ENCODE data around the gene MCTP2.

The MCTP2 gene, protein sequence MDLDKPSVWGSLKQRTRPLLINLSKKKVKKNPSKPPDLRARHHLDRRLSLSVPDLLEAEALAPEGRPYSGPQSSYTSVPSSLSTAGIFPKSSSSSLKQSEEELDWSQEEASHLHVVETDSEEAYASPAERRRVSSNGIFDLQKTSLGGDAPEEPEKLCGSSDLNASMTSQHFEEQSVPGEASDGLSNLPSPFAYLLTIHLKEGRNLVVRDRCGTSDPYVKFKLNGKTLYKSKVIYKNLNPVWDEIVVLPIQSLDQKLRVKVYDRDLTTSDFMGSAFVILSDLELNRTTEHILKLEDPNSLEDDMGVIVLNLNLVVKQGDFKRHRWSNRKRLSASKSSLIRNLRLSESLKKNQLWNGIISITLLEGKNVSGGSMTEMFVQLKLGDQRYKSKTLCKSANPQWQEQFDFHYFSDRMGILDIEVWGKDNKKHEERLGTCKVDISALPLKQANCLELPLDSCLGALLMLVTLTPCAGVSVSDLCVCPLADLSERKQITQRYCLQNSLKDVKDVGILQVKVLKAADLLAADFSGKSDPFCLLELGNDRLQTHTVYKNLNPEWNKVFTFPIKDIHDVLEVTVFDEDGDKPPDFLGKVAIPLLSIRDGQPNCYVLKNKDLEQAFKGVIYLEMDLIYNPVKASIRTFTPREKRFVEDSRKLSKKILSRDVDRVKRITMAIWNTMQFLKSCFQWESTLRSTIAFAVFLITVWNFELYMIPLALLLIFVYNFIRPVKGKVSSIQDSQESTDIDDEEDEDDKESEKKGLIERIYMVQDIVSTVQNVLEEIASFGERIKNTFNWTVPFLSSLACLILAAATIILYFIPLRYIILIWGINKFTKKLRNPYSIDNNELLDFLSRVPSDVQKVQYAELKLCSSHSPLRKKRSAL

DNA sequence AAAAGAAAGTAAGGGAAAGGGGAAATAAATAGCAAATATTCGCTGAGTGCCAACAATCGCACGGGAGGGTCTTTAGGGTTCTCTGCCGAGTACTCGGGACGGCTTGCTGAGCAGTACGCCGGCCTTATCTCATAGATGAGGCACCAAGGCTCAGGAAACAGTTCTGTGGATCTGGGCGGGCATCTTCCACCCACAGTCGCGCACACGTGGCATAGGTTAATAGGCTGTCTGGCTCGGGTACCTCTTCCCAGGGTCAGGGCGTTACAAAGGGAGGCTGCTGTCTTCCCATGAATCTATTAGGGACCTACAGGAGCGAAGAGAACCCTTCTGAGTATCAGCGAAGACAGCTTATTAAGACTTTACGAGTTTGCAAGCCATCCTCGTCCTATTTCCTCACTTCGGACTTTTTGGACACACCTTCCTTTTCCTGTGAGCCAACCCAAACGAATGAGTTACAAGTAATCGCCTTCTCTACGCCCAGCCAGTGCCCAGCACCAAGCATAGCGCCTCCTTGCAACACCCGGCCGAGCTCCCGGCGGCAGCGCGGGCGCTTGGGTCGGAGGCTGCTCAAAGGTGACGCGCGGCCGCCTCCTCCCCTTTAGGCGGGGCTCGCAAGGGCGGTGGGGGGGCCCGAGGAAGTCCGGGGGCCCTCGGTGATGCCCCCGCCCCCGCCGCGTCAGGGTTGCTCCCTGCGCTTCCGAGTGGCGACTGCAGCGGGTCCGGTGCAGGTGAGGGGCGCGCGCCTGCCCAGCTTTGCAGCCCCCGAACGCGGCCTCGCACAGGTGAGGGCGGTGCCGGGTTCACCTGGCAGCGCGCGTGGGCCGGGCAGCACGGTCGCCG, at the start of gene MCTP2:
Gene MCTP2, plus strand, starts transcription at position 679 of the 840 bp plus-strand sequence. CDS start 66,705 bp downstream, outside the sequence.
- peak; percentile 62 to 73 (median 68) for DNase-seq (ENCODE audit: low read depth in 3 of 3)

DNA sequence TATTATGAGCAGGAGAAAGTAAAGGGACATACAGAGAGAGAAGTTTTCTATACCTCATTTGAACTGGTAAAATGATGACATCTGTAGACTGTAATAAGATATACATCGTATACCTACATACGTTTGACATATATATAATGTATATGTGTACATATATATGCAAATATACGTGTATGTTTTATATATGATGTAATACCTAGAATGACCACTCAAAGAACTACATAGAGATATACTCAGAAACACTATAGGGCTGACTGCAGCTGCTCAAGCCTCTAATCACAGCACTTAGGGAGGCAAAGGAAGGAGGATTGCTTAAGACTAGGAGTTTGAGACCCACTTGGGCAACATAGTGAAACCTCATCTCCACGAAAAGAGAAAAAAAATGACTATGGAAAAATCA, 48.5 kb upstream of the MCTP2 start:
- no peak for DNase-seq (ENCODE audit: low read depth in 3 of 3)

DNA sequence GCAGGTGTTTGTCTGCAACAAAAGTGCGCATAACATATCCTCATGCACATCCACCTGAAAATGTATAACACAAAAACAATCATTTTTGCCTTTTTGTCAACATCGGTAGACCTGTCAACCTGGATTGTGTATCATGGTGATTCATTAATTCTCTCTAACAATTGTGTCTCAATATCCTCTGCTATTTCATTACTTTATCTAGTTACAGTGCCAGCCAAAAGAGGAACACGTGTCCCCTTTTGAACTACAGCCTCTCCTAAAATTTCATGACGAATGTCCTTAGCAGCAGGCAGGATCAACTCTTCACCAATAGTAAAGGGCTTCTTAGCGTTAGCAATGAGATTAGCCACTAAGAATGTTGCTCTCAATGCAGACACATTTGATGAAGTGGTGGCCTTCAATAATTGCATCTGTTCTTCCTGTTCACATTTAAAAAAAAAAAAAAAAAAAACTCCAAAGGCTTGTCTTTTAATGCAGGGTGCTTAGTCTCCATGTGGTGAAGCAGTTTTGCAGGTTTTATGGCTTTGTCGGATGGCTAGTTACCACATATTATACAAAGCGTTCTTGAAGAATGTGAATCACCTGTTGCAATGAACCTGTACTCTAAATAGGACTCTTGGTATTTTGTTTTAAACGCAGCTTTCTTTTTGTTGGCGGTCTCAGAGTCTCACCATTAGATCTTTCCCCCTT, 45.7 kb upstream of the MCTP2 start:
- no peak for DNase-seq (ENCODE audit: low read depth in 3 of 3)

DNA sequence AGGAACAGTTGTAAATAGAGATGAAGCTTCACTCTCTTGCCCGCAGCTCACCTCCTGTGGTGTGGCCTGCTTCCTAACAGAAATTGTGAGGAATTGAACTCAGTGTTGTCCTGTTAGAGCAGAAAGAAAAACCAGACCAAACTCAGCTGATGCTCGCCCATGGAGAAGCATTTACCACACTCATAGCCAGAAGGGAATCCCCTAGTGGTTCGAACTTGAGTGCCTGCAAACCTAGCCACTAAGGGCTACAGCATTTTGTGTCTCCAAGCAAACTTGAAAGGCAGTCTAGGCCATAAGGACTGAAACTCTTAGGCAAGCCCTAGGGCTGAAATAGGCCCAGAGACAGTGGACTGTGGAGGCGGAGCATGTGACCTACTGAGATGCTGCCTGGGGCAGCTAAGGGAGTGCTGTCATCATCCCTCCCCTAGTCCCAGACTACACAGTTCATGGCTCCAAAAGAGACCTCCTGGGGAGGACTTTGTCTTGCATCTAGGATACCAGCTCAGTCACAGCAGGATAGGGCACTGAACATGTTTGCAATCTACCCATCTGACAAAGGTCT, 44.5 kb upstream of the MCTP2 start:
- DNase-seq (ENCODE audit: low read depth in 3 of 3) = no peak

DNA sequence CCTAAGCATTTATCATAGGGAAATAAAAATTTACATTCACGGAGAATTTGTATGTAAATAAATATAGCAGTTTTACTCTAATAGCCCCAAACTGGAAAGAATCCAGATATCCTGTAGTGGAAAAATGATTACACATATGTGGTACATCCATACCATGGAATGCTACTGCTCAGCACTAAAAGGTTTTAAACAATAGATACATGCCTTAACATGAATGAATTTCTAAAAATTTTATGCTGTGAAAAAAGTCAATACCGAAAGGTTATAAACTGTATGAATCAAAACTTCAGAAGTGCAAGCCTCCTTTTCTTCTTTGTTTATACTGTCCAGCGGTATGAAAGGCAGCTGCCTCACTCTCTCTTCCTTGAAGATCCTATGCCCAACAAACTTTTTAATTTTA, 37.5 kb upstream of the MCTP2 start:
- DNase-seq (ENCODE audit: low read depth in 3 of 3) = no peak

DNA sequence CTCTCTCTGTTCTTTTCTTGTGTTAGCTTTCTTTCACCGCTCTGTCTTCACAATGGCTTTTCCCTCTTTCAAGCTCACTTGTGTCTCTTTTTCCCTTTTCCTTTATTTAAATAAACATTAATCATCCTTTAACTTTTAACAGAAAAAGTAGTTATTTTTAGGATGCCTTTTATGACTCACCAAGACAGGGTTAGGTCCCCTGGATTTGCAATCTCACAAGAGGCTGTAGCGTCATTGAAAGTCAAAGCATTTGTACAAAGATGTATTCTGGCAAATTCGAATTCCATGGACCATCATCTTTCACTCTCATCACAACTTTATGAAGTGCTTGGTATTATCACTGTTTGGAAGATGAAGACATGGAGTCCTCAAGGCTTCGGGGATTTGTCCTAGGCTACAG, 34.8 kb upstream of the MCTP2 start:
- DNase-seq (ENCODE audit: low read depth in 3 of 3) = no peak

DNA sequence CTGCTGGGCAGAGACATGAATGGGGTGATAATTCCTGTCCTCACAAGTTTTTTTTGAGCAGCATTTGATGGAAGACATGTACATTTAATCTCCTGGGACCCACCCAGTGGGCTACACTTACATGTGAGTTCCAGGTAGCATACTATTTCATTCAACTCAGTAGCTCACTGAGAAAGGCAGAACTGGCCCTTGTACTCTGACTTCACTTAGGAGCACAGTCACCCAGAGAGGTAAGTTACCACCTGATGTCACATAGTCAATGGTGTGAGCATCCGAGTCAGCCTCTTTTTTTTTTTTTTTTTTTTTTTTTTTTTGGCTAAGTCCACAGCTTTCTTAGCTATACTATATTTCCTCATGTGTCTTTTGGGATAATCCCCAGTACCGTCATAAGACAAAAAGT, 32.7 kb upstream of the MCTP2 start:
- DNase-seq (ENCODE audit: low read depth in 3 of 3) = no peak

DNA sequence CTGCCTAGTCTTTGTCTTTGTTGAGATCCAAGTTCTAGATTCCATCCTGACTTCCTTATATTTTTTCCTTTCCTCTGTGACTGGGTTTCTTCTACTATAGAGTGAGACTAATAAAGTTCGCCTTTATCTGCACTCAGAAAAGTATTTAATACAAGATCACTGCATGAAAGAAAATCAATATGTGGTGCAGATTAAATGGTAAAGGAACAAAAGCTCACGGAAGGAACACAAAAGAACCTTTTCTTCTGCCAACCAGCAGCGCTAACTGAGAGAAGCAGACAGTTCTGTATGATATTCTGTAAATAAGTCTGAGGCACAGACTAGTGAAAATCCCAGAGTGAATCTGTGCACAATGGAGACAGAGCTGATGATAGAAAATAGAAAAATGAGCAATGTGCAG, 31.6 kb upstream of the MCTP2 start:
- DNase-seq (ENCODE audit: low read depth in 3 of 3) = no peak

DNA sequence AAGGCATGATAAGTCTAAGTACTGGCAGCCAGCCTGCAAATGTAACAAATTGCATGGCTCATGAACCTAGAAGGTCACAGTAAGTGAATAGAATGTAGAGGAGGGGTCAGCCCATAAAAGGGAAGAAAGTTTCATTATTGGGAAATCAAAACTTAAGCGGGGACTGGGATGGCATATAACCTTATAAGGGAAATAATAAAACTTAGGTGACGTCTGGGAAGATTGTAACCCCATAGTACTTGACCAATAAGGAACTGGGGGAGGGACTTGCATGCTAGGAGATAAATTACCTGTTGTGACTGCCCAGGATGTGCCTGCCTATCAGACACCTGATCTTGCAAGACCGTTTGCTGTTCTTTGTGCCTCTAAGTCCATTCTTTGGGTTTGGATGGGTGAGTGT, 28.1 kb upstream of the MCTP2 start:
- DNase-seq (ENCODE audit: low read depth in 3 of 3) = no peak

DNA sequence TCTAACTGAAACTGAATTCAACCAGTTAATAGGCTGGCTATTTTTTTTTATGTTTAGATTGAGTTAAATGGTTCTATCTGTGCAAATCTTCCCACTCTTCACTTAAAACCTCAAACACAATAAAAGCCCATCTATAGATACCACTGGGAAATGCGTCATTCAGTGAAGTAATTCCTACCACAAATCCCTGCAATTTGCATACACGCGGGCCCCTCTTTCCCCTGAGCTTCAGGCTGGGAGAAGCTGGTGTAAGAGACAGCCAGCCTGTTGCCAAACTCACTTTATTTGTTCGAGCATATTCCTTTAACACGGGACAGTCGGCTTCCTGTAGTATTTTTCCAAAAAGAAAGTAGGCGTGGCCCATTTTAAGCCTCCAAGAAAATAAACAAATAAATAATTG, 26.0 kb upstream of the MCTP2 start:
- DNase-seq (ENCODE audit: low read depth in 3 of 3) = no peak

DNA sequence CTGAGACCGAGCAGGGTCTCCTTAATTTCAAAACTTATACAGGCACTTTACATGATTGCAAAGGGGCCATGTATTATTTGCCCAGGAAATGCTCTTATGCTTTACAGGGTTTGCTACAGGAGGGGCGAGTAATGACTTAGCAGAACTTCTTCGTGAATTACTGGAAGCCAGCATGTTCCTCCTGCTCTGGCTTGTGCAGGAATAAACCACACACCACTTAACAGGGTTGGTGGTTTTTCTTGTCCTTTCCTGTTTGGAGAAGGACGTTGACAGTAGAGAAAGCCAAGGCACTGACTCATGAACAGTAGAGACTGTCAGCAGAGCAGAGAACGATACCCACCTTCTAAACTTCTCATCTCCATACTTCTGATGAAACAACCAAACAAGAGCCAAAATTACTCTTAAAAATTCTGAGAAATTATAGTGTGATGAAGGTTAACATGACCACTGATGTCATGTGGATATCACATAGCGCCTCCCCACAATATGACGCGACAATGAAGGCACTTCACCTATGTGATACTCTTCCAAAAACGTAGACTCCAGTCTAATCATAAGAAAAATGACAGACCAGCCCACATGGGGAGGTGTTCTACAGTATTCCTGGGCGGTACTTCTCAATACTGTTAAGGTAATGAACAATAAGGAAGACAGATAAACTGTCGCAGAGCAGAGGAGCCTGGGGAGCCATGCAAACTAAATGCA, 24.7 kb upstream of the MCTP2 start:
- DNase-seq (ENCODE audit: low read depth in 3 of 3) = peak; percentile 20 to 28 (median 21)

DNA sequence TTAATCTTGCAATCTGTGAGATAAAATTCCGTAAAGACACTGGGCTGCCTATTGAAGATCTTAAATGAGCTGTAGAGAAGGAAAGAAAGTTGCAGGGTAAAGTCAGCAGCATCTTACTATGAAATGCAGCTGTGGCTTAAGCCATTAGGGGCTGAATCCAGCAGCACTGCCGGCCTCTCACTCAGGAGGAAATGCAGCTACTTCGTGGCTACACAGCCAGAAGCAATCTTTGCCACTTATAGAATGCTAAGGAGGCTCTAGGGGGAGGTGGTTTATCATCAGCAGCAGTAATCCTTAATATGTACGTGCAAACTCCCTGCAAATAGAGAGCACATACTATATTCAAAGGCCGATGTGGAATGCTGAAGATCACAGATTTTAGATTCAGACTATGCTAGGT, 19.1 kb upstream of the MCTP2 start:
- DNase-seq (ENCODE audit: low read depth in 3 of 3) = no peak

DNA sequence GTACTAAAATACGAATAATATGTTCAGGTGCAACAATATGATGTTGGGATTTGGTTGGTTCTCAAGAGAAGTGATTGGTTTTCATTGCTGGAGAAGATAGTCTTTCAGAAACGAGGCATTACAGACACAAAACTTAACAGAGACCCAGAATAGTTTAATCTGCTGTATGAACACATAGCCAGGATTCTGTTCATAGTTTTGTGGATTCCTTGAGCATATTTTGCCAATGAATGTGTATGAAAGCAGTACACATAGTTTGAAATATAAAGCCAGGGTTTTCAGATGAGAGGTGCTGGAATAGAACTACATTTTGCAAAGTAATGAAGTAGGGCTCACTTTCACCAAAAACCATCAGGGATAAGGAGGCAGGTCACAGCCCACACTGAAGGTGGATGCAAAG, 5.7 kb upstream of the MCTP2 start:
- DNase-seq (ENCODE audit: low read depth in 3 of 3) = no peak

DNA sequence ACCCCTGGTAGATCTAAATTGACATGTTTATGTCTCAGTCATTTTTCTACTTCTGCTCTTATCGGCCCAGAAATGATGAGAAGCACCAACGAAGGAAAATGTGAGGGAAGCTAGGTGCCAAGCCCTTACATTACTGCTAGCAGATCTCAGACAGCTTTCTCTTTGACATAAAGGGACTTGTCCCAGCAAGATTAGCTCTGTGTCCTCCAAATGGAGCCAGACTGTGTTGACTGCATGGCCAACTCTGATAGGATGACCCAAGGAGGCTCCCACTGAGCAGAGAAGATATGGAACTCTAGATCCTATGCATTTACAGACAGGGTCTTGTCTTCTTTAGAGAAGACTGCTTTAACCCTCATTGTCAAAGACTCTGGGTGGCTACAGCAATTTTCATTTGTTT, 2.8 kb upstream of the MCTP2 start:
- DNase-seq (ENCODE audit: low read depth in 3 of 3) = no peak

DNA sequence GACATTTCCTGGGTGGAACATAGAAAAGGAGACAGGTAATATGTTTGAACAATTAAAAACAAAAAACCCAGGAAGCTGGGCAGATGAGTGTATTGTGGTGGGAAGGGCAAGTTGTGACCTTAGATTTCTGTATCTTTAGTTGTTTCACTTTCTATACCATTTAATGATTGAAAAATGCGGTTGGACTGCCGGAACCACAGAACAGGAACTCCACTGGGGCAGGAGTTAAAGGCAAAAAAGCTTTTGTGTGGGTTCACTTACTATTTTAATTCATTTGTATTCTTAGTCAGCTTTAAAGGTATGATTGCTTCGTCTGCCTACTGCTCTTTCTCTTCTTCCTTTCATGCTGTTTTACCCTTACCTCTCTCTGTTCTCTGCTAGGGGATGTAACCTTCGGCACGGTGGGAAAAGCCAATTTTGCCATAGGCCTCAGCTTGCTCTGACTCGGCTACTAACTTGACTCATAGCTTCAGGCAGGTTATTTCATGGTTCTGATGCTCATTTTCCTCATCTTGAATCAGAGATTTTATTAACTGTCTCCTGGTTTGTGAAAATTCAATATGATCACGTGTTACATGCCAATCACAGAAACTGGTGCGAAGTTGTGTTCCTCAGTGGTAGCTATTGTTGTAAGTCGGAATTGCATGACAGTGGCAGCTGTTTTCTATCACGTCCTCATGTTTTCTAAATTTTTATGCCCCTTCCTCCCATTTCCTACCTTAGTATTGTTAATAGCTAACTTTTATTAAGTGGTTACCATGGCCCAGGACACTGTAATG, 1.6 kb upstream of the MCTP2 start:
- peak in 2 of 3 donors; percentile 25 to 39 for DNase-seq (ENCODE audit: low read depth in 3 of 3)

DNA sequence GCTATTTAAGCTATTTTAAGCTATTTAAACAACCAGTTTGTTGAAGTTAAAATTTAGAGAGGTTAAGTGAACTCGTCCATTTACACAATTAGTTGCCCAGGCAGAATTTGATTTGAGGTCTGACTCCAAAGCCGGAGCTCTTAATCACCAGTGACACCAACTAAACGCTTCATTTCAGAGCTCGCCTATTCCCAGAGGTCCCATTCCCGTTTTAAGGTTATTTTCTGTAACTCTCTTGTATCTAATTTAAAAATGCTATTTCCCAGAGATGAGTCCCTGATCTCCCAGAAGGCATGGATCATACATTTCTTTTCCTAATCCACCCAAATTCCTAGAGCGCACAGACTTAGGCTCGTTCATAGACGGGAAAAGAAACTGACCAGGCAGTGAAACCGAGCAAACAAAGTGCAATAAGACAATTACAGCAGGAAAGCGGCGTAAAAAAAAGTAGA, 904 bp upstream of the MCTP2 start:
- no peak for DNase-seq (ENCODE audit: low read depth in 3 of 3)

DNA sequence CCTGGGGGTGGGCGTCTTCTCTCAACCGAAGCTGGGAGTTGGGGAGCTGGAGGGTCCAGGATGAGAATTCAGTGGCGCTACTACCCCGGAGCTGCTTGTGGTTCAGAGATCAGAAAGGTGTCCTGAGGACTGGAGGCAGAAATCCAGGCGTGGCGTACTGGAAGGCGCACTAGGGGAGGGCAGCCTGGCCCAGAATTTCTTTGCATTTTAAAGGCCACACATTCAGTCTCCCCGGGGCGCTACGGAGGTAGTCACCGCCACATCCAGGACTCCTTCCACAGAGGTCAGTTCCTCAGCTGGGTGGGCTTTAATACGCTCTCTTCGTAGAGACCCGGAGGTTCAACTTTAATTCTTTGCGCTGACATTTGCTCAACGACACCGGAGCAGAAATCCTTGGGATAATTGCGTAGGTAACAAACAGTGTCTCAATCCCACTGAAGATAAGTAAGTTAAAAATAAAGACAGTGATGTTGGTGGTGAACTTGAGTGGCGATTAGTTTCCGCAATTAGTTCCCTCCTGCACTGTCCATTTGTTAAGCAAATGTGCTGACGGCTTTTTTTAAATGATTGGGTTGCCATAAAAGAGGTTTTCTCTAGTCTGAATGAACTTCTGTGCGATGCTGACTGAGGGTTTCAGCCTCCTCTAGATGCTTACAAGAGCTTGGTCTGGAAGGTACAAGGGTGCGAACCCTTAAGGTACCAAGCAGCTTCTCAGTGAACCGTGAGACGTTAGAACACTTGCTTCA, 535 bp downstream of the MCTP2 start:
- DNase-seq (ENCODE audit: low read depth in 3 of 3) = no peak

DNA sequence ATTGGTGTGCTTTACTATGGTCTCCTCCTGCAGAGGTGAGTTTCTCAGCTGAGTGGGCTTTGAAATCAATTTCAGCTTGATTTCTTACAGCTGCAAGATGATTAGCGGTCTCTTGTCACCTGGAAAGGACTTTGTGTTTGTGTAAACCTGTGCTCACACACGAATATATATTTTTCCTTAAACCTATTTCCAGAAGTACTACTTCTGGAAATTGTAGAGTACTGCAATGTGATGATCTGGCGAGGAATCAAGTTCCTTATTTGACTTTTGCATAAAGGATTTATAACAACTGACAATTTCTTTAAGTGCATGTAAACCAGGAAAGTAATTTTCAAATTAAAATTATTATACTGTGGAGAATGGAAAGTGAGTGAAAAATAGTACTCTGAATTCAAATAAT, 2.1 kb downstream of the MCTP2 start:
- DNase-seq (ENCODE audit: low read depth in 3 of 3) = no peak

DNA sequence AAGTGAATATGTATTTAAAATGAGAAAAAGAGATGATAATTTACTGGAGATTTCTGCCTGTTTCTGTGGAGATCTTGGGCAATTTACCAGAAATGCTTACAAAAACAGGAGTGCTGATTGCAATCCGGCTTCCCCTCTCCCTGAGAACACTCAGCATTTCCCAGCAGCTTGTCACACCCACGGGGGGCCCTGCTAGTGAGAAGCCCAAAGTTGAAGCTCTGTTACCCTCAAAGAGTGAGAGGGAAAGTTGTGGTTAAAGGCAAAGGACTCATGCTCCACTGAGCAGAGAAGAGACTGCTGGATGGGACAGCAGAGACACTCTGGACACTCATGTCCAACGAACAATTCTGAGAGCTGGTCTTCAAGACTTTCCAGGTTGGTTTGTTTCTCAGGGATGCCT, 2.9 kb downstream of the MCTP2 start:
- DNase-seq (ENCODE audit: low read depth in 3 of 3) = peak; percentile 33 to 50 (median 37)

Data from stimulated activated CD4-positive, alpha-beta T cell treated with anti-CD3 and anti-CD28 coated beads, TNF-alpha, amount 100 ng/mL, for 48 hours (primary cell).